ENCODE data around the gene FYB1. TPM values are rescaled to one million over a fixed set of nuclear protein-coding genes. Genes with fewer than 3 reads are reported as not detected.

Gene FYB1
- total RNA-seq, 1 experiment from 2014 or later, result 0.42 TPM

GRCh38 chr5:39143151-39143860, 76.1 kb downstream of the FYB1 start:
- Histone ChIP-seq H3K9ac (ENCODE audit: low read length) (no peak overlapping the region), H3K27me3 (ENCODE audit: insufficient read depth, low read length) (no peaks in the 10 kb centered on the region), H3K79me2 (ENCODE audit: insufficient read depth, low read length) (no peaks in the 10 kb centered on the region), H3K9me3 (ENCODE audit: control insufficient read depth in 1 of 2, insufficient read depth in 1 of 2, low read depth in 1 of 2, low read length in 2 of 2) (no peaks in the 10 kb centered on the region), H3K27ac (ENCODE audit: low read depth, low read length) (no peak overlapping the region), H3K9me2 (ENCODE audit: insufficient read depth) (no peaks in the 10 kb centered on the region), H2AFZ (ENCODE audit: low read depth, low read length, poor library complexity, severe bottlenecking) (no peak overlapping the region), H3K4me1 (ENCODE audit: control insufficient read depth in 1 of 2, insufficient read depth in 2 of 2, low read length in 2 of 2) (no peaks in the 10 kb centered on the region), H3K4me3 (replicated peaks in 1 of 2; ENCODE audit: low read depth in 1 of 2, low read length in 2 of 2) (no peak overlapping the region), H4K20me1 (ENCODE audit: insufficient read depth) (no peaks in the 10 kb centered on the region), H3K36me3 (ENCODE audit: control insufficient read depth in 1 of 2, insufficient read depth in 2 of 2, low read length in 2 of 2) (no peaks in the 10 kb centered on the region), H3K4me2 (ENCODE audit: low read length) (no peak overlapping the region)
- no peak for TF ChIP-seq FOSL1 (IDR thresholded peaks at IDR 0.05; ENCODE audit: low read depth)
- TF ChIP-seq ZNF274 (IDR thresholded peaks at IDR 0.05; ENCODE audit: low read depth, low read length), result no peak
- no peak for TF ChIP-seq YY1 (IDR thresholded peaks at IDR 0.05; ENCODE audit: extremely low read depth, insufficient replicate concordance, low read depth, low read length)
- no peak for TF ChIP-seq TCF7L2 (IDR thresholded peaks at IDR 0.05; ENCODE audit: borderline replicate concordance, extremely low read depth, insufficient read depth, insufficient read length)
- no peak for TF ChIP-seq EGR1 (IDR thresholded peaks at IDR 0.05; ENCODE audit: low read depth)
- TF ChIP-seq EZH2 (IDR thresholded peaks at IDR 0.05), result no peak
- CTCF ChIA-PET, result no interaction called here
- BruUV-seq (replicated peaks), result no TSS peak
- RAD21 ChIA-PET (ENCODE audit: low non-redundant PET in 1 of 2, low total read pairs in 2 of 2, uncharacterized antibody in 2 of 2, unreplicated experiment in 2 of 2), result no interaction called here
- intact Hi-C loops (cut with micrococcal nuclease), result no loop called here
- DNase-seq (ENCODE audit: low read depth, low spot score) (no peak), ATAC-seq (no peak)
- POLR2A ChIA-PET, result no interaction called here

- Histone ChIP-seq H3K4me2 (ENCODE audit: low read length) (no peak overlapping the region), H3K4me3 (replicated peaks in 1 of 2; ENCODE audit: low read depth in 1 of 2, low read length in 2 of 2) (no peak overlapping the region), H3K9me3 (ENCODE audit: control insufficient read depth in 1 of 2, insufficient read depth in 1 of 2, low read depth in 1 of 2, low read length in 2 of 2) (no peaks in the 10 kb centered on the region), H3K4me1 (ENCODE audit: control insufficient read depth in 1 of 2, insufficient read depth in 2 of 2, low read length in 2 of 2) (no peaks in the 10 kb centered on the region), H3K9me2 (ENCODE audit: insufficient read depth) (no peaks in the 10 kb centered on the region), H3K79me2 (ENCODE audit: insufficient read depth, low read length) (no peaks in the 10 kb centered on the region), H3K36me3 (ENCODE audit: control insufficient read depth in 1 of 2, insufficient read depth in 2 of 2, low read length in 2 of 2) (no peaks in the 10 kb centered on the region), H3K27ac (ENCODE audit: low read depth, low read length) (no peak overlapping the region), H3K27me3 (ENCODE audit: insufficient read depth, low read length) (no peaks in the 10 kb centered on the region), H2AFZ (ENCODE audit: low read depth, low read length, poor library complexity, severe bottlenecking) (no peak overlapping the region), H3K9ac (ENCODE audit: low read length) (no peak overlapping the region), H4K20me1 (ENCODE audit: insufficient read depth) (no peaks in the 10 kb centered on the region)
- RAD21 ChIA-PET (ENCODE audit: low non-redundant PET in 1 of 2, low total read pairs in 2 of 2, uncharacterized antibody in 2 of 2, unreplicated experiment in 2 of 2), result no interaction called here
- DNase-seq (ENCODE audit: low read depth, low spot score) (no peak), ATAC-seq (no peak)
- TF ChIP-seq CTCF (IDR thresholded peaks at IDR 0.05 in 2 of 3, conservative IDR thresholded peaks at IDR 0.05 in 1 of 3; ENCODE audit: borderline replicate concordance in 1 of 3, insufficient read depth in 1 of 3, low read depth in 2 of 3, low read length in 2 of 3) (no peak), JUND (IDR thresholded peaks at IDR 0.05) (no peak), SRF (IDR thresholded peaks at IDR 0.05; ENCODE audit: low read depth) (no peak), ELF1 (IDR thresholded peaks at IDR 0.05; ENCODE audit: borderline replicate concordance, low read depth) (no peak), ZNF274 (IDR thresholded peaks at IDR 0.05; ENCODE audit: low read depth, low read length) (no peak), SP1 (IDR thresholded peaks at IDR 0.05; ENCODE audit: low read depth) (no peak), POLR2AphosphoS5 (IDR thresholded peaks at IDR 0.05; ENCODE audit: low read depth, low read length) (no peak), TCF7L2 (IDR thresholded peaks at IDR 0.05; ENCODE audit: borderline replicate concordance, extremely low read depth, insufficient read depth, insufficient read length) (no peak), FOSL1 (IDR thresholded peaks at IDR 0.05; ENCODE audit: low read depth) (no peak)
- intact Hi-C loops (cut with micrococcal nuclease), result no loop called here
- POLR2A ChIA-PET, result no interaction called here
- CTCF ChIA-PET, result no interaction called here
- BruUV-seq (replicated peaks), result no TSS peak
Measured at GRCh38 chr5:39140558-39141168, 78.7 kb downstream of the FYB1 start.

Measured in HCT116 (cell line).